HepG2 (cell line): ENCODE measurements around the gene AGMO. TPM values are rescaled to one million over a fixed set of nuclear protein-coding genes. Genes with fewer than 3 reads are reported as not detected.

Experiments
- ATAC-seq: fragments of 200-7000 bp; cut with Tn5 transposase; 3 replicates; pipeline ENCODE4 v1.9.1; 2020; ENCODE audit warnings: mild to moderate bottlenecking, moderate library complexity
- BruUV-seq: library from RNA; stranded (reverse); fragments of 400-500 nt; replicated peaks from 2 replicates; lab custom pipeline; 2021; lab: Mats Ljungman, UMichigan
- CTCF ChIA-PET: fragments of 300-600 bp; formaldehyde crosslinking; extraction: SDS; loops from one replicate; lab custom pipeline; 2021; ENCODE audit warnings: low total read pairs, inconsistent platforms, low intra/inter-chr PET ratio; lab: Yijun Ruan, JAX
- POLR2A ChIA-PET: fragments of 350-600 bp; sonication (Branson Sonifier 250); formaldehyde crosslinking; loops from one replicate; lab custom pipeline; 2020; ENCODE audit warnings: antibody characterized with exemption, inconsistent platforms; lab: Yijun Ruan, JAX
- DNase-seq: peaks from one replicate; pipeline ENCODE4 v3.0.0-alpha.2; 2015; ENCODE audit warnings: low spot score
- FAIRE-seq: peaks from 3 replicates; lab custom pipeline; 2011; peaks lifted over from hg19 to GRCh38; lab: Jason Lieb, UNC
- H2AFZ ChIP-seq: one replicate; pipeline ENCODE4 v1.6.1; 2011; ENCODE audit warnings: low read length, inconsistent platforms
- H3K27ac ChIP-seq: fragments of 300-600 bp; 3 replicates; pipeline ENCODE4 v1.8.0; 2011; ENCODE audit warnings: mixed run types, mild to moderate bottlenecking, mixed read lengths, low read length, inconsistent platforms; ENCODE audit not compliant: insufficient read depth; ENCODE audit errors: extremely low read length
- H3K27me3 ChIP-seq, 2 experiments: fragments of 200-600 bp in 1 of 2; 2 replicates in 1 of 2; 3 replicates in 1 of 2; pipeline versions ENCODE4 v1.6.0 to v1.8.0; 2011; ENCODE audit warnings: low read length in 2 of 2, mild to moderate bottlenecking in 2 of 2, moderate library complexity in 2 of 2, inconsistent platforms in 1 of 2; ENCODE audit not compliant: insufficient read depth in 2 of 2, control insufficient read depth in 1 of 2
- H3K36me3 ChIP-seq, 2 experiments: fragments of 200-600 bp in 1 of 2; replicated peaks in 1 of 2; 2 replicates in 1 of 2; 3 replicates in 1 of 2; pipeline versions ENCODE4 v1.5.1 to v1.8.0; 2011; ENCODE audit warnings: low read length in 2 of 2, inconsistent platforms in 1 of 2; ENCODE audit not compliant: insufficient read depth in 2 of 2, control insufficient read depth in 1 of 2
- H3K4me1 ChIP-seq: 2 replicates; pipeline ENCODE4 v1.5.1; 2012; ENCODE audit warnings: low read length, inconsistent platforms; ENCODE audit not compliant: insufficient read depth
- H3K4me2 ChIP-seq: 2 replicates; pipeline ENCODE4 v1.6.0; 2011; ENCODE audit warnings: low read depth, low read length, inconsistent platforms
- H3K4me3 ChIP-seq, 3 experiments: fragments of 200-600 bp in 1 of 3; sonication (generic), shearing (Covaris generic) in 1 of 3; replicated peaks in 1 of 3; 2 replicates each; pipeline ENCODE4 v1.5.1; 2011 to 2016; ENCODE audit warnings: low read length in 3 of 3, inconsistent platforms in 2 of 3, low read depth in 2 of 3, mild to moderate bottlenecking in 2 of 3, control low read depth in 1 of 3, mixed read lengths in 1 of 3; ENCODE audit not compliant: insufficient read depth in 1 of 3
- H3K79me2 ChIP-seq: one replicate; pipeline ENCODE4 v1.6.1; 2011; ENCODE audit warnings: low read length, inconsistent platforms; ENCODE audit not compliant: insufficient read depth
- H3K9ac ChIP-seq: 2 replicates; pipeline ENCODE4 v1.6.0; 2011; ENCODE audit warnings: mild to moderate bottlenecking, low read depth, low read length, inconsistent platforms; ENCODE audit not compliant: insufficient read depth
- H3K9me3 ChIP-seq: 2 replicates; pipeline ENCODE4 v1.5.1; 2012; ENCODE audit warnings: mild to moderate bottlenecking, low read length
- H4K20me1 ChIP-seq: 2 replicates; pipeline ENCODE4 v1.6.0; 2011; ENCODE audit warnings: inconsistent platforms, mild to moderate bottlenecking, low read length, moderate library complexity; ENCODE audit not compliant: insufficient read depth
- MAFF ChIP-seq: IDR thresholded peaks from 2 replicates; pipeline ENCODE4 v1.6.1; 2011; ENCODE audit warnings: low read depth, low read length, improper control_type of control experiment
- ZBTB39 ChIP-seq: sonication (generic); formaldehyde crosslinking; IDR thresholded peaks from 2 replicates; pipeline ENCODE4 v1.5.0; 2020; ENCODE audit warnings: missing genetic modification reagents
- ZNF570 ChIP-seq: sonication (generic); formaldehyde crosslinking; IDR thresholded peaks from 2 replicates; pipeline ENCODE4 v1.4.0; 2020; ENCODE audit warnings: mild to moderate bottlenecking, missing genetic modification reagents, borderline replicate concordance
- ZNF652 ChIP-seq: IDR thresholded peaks from 2 replicates; pipeline ENCODE4 v1.6.1; 2016; ENCODE audit warnings: low read depth, borderline replicate concordance
- WGBS: methylation state at CpG from one replicate; pipeline ENCODE4 v1.1.6; 2017; ENCODE audit warnings: low lambda C conversion rate; 5-methylcytosine and 5-hydroxymethylcytosine counted together
- in situ Hi-C: cut with HindIII; loops from 2 replicates; pipeline ENCODE4 v1.10.0; 2017; ENCODE audit warnings: low pct_unique_long_range_greater_than_20kb; ENCODE audit not compliant: extremely low pct_ligation_motif_present
- intact Hi-C: fragments of 100-400 bp; cut with micrococcal nuclease; formaldehyde crosslinking; loops from one replicate; pipeline ENCODE4 v1.10.0; 2022; ENCODE audit not compliant: unreplicated experiment
- polyA plus RNA-seq, 8 experiments: library from polyadenylated mRNA; depleted of rRNA in 3 of 8; stranded (reverse) in 7 of 8; unstranded in 1 of 8; fragments of >200 nt; fragmentation: Illumina TruSeq in 4 of 8; extraction: Trizol in 4 of 8; gene quantifications; 2 replicates each; pipeline versions ENCODE4 v1.2.1 to v1.2.3, GENCODE V29; 2011 to 2016; ENCODE audit warnings: low read depth in 4 of 8, missing spikeins in 1 of 8, mixed read lengths in 1 of 8; ENCODE audit not compliant: insufficient read depth in 1 of 8
- total RNA-seq, 5 experiments: library from RNA; depleted of rRNA; stranded (reverse); fragments of >200 nt; fragmentation: Illumina TruSeq; extraction: Trizol; gene quantifications; 2 replicates each; pipeline ENCODE4 v1.2.3, GENCODE V29; 2016; ENCODE audit warnings: low read depth in 1 of 5
- TF ChIP-seq, protein P1 (sequence below): IDR thresholded peaks from 2 replicates; pipeline ENCODE4 v1.6.1; 2016; ENCODE audit warnings: low read depth, missing genetic modification reagents, missing compliant biosample characterization
- TF ChIP-seq, protein P2 (sequence below): sonication (generic); formaldehyde crosslinking; IDR thresholded peaks from 2 replicates; pipeline ENCODE4 v1.4.0; 2020; ENCODE audit warnings: missing genetic modification reagents
- TF ChIP-seq, protein P3 (sequence below): sonication (generic); formaldehyde crosslinking; IDR thresholded peaks from 2 replicates; pipeline ENCODE4 v1.4.0; 2020; ENCODE audit warnings: missing genetic modification reagents, borderline replicate concordance

The AGMO gene
- total and polyA plus RNA-seq, 2 of the 13 experiments (the other 11 are each of a cell fraction or from before 2014, with no cell fraction given): 0.22 to 0.50 TPM

- ChIA-PET POLR2A (no interaction called here), CTCF (no interaction called here)
- Histone ChIP-seq H3K9ac (no peak overlapping the region), H3K79me2 (no peaks in the 10 kb centered on the region), H3K4me2 (no peak overlapping the region), H3K4me3 (no peak overlapping the region), H3K9me3 (peaks cover 77% of the 10 kb centered on the region), H2AFZ (no peak overlapping the region), H3K27ac (no peak overlapping the region), H4K20me1 (no peaks in the 10 kb centered on the region), H3K36me3 (no peaks in the 10 kb centered on the region), H3K27me3 (no peaks in the 10 kb centered on the region), H3K4me1 (no peaks in the 10 kb centered on the region)
- intact Hi-C loops: no loop called here
- 54% methylated on average over 2 of the region's 2 CpGs for WGBS
- no peak for DNase-seq
- ATAC-seq: no peak
- in situ Hi-C loops: no loop called here
- FAIRE-seq: no peak
- BruUV-seq: no TSS peak
- TF ChIP-seq ZNF570 (CRISPR knock-in tag): no peak
- TF ChIP-seq, protein P1, sequence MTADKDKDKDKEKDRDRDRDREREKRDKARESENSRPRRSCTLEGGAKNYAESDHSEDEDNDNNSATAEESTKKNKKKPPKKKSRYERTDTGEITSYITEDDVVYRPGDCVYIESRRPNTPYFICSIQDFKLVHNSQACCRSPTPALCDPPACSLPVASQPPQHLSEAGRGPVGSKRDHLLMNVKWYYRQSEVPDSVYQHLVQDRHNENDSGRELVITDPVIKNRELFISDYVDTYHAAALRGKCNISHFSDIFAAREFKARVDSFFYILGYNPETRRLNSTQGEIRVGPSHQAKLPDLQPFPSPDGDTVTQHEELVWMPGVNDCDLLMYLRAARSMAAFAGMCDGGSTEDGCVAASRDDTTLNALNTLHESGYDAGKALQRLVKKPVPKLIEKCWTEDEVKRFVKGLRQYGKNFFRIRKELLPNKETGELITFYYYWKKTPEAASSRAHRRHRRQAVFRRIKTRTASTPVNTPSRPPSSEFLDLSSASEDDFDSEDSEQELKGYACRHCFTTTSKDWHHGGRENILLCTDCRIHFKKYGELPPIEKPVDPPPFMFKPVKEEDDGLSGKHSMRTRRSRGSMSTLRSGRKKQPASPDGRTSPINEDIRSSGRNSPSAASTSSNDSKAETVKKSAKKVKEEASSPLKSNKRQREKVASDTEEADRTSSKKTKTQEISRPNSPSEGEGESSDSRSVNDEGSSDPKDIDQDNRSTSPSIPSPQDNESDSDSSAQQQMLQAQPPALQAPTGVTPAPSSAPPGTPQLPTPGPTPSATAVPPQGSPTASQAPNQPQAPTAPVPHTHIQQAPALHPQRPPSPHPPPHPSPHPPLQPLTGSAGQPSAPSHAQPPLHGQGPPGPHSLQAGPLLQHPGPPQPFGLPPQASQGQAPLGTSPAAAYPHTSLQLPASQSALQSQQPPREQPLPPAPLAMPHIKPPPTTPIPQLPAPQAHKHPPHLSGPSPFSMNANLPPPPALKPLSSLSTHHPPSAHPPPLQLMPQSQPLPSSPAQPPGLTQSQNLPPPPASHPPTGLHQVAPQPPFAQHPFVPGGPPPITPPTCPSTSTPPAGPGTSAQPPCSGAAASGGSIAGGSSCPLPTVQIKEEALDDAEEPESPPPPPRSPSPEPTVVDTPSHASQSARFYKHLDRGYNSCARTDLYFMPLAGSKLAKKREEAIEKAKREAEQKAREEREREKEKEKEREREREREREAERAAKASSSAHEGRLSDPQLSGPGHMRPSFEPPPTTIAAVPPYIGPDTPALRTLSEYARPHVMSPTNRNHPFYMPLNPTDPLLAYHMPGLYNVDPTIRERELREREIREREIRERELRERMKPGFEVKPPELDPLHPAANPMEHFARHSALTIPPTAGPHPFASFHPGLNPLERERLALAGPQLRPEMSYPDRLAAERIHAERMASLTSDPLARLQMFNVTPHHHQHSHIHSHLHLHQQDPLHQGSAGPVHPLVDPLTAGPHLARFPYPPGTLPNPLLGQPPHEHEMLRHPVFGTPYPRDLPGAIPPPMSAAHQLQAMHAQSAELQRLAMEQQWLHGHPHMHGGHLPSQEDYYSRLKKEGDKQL (CRISPR knock-in tag): no peak
- TF ChIP-seq MAFF: no peak
- TF ChIP-seq ZNF652 (CRISPR knock-in tag): no peak
- TF ChIP-seq, protein P2, sequence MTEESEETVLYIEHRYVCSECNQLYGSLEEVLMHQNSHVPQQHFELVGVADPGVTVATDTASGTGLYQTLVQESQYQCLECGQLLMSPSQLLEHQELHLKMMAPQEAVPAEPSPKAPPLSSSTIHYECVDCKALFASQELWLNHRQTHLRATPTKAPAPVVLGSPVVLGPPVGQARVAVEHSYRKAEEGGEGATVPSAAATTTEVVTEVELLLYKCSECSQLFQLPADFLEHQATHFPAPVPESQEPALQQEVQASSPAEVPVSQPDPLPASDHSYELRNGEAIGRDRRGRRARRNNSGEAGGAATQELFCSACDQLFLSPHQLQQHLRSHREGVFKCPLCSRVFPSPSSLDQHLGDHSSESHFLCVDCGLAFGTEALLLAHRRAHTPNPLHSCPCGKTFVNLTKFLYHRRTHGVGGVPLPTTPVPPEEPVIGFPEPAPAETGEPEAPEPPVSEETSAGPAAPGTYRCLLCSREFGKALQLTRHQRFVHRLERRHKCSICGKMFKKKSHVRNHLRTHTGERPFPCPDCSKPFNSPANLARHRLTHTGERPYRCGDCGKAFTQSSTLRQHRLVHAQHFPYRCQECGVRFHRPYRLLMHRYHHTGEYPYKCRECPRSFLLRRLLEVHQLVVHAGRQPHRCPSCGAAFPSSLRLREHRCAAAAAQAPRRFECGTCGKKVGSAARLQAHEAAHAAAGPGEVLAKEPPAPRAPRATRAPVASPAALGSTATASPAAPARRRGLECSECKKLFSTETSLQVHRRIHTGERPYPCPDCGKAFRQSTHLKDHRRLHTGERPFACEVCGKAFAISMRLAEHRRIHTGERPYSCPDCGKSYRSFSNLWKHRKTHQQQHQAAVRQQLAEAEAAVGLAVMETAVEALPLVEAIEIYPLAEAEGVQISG (CRISPR knock-in tag): no peak
- TF ChIP-seq, protein P3, sequence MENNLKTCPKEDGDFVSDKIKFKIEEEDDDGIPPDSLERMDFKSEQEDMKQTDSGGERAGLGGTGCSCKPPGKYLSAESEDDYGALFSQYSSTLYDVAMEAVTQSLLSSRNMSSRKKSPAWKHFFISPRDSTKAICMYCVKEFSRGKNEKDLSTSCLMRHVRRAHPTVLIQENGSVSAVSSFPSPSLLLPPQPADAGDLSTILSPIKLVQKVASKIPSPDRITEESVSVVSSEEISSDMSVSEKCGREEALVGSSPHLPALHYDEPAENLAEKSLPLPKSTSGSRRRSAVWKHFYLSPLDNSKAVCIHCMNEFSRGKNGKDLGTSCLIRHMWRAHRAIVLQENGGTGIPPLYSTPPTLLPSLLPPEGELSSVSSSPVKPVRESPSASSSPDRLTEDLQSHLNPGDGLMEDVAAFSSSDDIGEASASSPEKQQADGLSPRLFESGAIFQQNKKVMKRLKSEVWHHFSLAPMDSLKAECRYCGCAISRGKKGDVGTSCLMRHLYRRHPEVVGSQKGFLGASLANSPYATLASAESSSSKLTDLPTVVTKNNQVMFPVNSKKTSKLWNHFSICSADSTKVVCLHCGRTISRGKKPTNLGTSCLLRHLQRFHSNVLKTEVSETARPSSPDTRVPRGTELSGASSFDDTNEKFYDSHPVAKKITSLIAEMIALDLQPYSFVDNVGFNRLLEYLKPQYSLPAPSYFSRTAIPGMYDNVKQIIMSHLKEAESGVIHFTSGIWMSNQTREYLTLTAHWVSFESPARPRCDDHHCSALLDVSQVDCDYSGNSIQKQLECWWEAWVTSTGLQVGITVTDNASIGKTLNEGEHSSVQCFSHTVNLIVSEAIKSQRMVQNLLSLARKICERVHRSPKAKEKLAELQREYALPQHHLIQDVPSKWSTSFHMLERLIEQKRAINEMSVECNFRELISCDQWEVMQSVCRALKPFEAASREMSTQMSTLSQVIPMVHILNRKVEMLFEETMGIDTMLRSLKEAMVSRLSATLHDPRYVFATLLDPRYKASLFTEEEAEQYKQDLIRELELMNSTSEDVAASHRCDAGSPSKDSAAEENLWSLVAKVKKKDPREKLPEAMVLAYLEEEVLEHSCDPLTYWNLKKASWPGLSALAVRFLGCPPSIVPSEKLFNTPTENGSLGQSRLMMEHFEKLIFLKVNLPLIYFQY (CRISPR knock-in tag): no peak
- no peak for TF ChIP-seq ZBTB39
Observed at GRCh38 chr7:15330943-15331342, 230.9 kb downstream of the AGMO start.
